Measurements from ENCODE around the gene GTPBP1. TPM values are rescaled to one million over a fixed set of nuclear protein-coding genes. Genes with fewer than 3 reads are reported as not detected.

GTPBP1 gene
- polyA plus RNA-seq, 3 donors from 2014 or later = 13.0 to 35.5 (median 15.4) TPM

DNA sequence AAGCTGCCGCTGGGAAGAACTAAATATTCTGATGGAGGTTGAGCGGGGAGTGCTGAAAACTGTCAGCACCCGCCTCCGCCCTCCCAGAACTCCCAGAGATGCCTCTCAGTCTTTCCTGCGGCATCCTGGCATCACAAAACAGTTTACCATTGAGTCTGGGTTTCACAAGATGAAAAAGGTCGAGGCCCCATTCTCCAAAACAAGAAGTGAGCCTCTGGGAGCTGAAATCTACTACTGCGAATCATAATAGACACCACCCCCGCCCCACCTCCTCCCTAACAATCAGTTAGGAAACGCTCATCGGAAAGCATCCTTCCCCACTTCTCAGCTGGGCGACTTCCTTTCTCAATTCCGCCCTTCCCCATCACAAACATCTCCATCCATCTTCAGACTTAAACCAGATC is 49.0 kb downstream of the GTPBP1 start:
- peak in 1 of 3 donors; percentile 34 for DNase-seq
- H3K36me3 Mint-ChIP-seq = peaks cover 30 to 43% (median 32%) of the 10 kb centered on the region in 3 donors
- H3K9me3 Mint-ChIP-seq = no peaks in the 10 kb centered on the region
- peak overlapping the region; percentile 98 to 100 (median 99) for H3K4me3 Mint-ChIP-seq
- peak overlapping the region; percentile 96 to 100 (median 99) for H3K27ac Mint-ChIP-seq
- H3K27me3 Mint-ChIP-seq (ENCODE audit: low read depth in 3 of 3) = peaks cover 20 to 32% (median 28%) of the 10 kb centered on the region in 3 donors
- H3K4me1 Mint-ChIP-seq = peaks cover 67 to 83% of the 10 kb centered on the region in 2 donors

DNA sequence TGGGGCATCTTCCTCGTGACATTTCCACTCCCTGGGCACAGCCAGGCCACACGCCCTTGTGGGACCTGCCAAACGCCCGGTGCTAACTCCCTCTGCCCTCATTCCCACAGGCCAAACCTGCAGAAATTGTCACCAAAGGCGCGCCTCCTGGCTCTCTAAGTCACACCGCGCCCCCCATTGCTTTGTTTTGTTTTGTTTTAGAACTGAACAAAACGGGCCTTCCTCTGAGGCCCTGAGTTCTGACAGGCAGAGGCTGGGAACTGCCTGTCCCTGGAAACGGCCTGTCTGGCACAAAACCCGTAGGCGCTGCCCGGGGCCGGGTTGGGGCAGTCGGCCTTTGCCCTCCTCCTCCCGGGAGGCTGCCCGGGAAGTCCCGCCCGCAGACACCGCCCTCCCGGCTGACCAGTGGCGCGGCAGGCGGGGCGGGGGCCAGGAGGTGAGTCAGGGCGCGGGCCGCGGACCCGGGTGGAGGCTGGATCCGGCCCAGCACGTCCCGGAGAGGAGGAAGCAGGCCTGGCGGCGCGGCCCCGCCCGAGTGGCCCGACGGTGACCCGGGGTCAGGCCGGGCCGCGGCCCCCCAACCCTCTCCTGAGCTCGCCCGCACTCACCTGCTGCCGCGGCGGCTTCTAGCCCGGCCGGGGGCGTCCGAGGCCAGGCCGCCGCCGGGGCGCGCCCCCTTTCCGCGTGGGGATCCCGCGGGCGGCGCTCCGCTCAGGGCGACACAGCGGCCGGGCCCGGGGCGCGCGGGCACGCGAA is 49.6 kb downstream of the GTPBP1 start:
- peaks cover 29 to 39% (median 30%) of the 10 kb centered on the region in 3 donors for H3K36me3 Mint-ChIP-seq
- peak overlapping the region; percentile 96 to 100 (median 99) for H3K27ac Mint-ChIP-seq
- H3K9me3 Mint-ChIP-seq = no peaks in the 10 kb centered on the region
- H3K4me1 Mint-ChIP-seq = peaks cover 63 to 81% of the 10 kb centered on the region in 2 donors
- peak overlapping the region; percentile 98 to 100 (median 99) for H3K4me3 Mint-ChIP-seq
- DNase-seq = peak; percentile 70 to 76 (median 75)
- H3K27me3 Mint-ChIP-seq (ENCODE audit: low read depth in 3 of 3) = peaks cover 16 to 28% (median 28%) of the 10 kb centered on the region in 3 donors

DNA sequence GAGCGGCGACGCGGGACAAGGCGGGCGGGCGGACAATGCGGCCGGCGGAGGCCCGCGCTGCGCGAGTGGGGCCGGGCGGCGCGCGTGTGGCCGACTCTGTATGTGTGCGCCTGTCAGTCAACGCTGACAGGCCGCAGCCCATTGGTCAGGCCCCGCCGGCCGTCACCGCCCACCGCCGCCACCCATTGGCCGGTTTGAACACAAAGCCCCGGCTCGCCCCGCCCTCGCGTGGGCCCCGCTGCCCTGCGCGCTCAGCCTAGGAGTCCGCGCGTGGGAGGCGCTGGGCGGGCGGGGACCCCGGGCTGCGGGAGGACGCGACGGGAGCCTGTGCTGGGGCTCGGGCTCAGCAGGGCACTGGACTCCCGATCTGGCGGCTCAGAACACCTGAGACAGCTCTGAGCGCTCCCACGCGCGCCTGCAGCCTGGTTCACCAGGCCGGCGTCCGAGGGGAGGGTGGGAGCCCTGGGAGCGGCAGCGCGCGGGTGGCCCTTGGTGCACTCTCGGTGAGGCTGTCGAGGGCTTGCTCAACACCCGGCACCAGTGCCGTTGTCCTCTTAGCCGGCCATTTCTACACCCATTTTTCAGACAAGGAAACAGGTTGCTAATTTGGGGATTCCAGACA is 50.3 kb downstream of the GTPBP1 start, which contains the start of gene SUN2:
Gene SUN2 (minus strand): TSS at position 88 of the 622 bp plus-strand sequence. CDS start 3,370 bp downstream, outside the sequence.
- Mint-ChIP-seq H3K9me3 (no peaks in the 10 kb centered on the region), H3K27me3 (ENCODE audit: low read depth in 3 of 3) (peaks cover 15 to 26% (median 26%) of the 10 kb centered on the region in 3 donors), H3K36me3 (peaks cover 27 to 37% (median 30%) of the 10 kb centered on the region in 3 donors), H3K4me1 (peaks cover 58 to 78% of the 10 kb centered on the region in 2 donors), H3K4me3 (peak within 1 kb of the TSS; percentile 98 to 100 (median 99)), H3K27ac (peak within 1 kb of the TSS; percentile 96 to 100 (median 99))
- peak; percentile 96 for DNase-seq

DNA sequence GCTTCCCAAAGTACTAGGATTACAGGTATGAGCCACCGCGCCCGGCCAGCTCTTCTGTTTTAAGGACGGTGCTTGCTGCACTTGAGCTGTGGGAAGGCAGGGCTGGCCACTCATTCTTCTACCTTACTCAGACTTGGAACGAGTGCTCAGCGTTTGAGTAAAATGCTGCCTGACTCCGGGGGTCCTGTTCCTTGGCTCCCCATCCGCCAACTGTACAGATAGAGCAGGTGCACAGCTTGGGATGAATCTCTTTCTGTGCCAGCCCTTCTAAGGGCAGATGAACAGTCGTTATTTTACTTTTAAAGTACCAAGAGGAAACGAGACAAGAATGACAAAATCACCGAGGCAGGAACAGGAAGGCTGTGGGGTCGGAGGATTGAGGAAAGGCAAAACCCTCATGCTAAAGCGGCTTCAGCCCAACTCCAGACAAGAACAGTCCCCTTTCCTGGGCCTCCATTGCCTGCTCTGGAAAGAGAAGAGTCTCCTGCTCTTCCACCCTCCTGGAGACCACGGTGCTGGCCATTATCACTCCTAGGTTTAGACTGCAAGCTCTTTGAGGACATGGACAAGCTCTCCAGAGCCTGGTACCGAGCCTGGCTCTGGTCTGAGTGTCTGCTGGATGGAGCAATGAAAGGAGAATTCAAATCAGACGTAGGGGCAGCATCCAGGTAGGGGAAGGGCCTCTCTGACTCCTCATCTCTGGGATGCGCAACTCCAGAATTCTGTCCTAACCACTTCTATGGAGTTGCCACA is 51.1 kb downstream of the GTPBP1 start:
- Mint-ChIP-seq H3K4me3 (peak overlapping the region; percentile 89 to 92 (median 92)), H3K36me3 (peaks cover 20 to 28% (median 25%) of the 10 kb centered on the region in 3 donors), H3K9me3 (no peaks in the 10 kb centered on the region), H3K4me1 (peaks cover 50 to 69% of the 10 kb centered on the region in 2 donors), H3K27ac (peak overlapping the region; percentile 78 to 96 (median 91)), H3K27me3 (ENCODE audit: low read depth in 3 of 3) (peaks cover 9 to 20% (median 18%) of the 10 kb centered on the region in 3 donors)
- DNase-seq = no peak

GRCh38 chr22:38757464-38757757 is 51.7 kb downstream of the GTPBP1 start:
- H3K4me3 Mint-ChIP-seq = peak overlapping the region; percentile 89 to 92 (median 92)

GRCh38 chr22:38758276-38758945 is 52.7 kb downstream of the GTPBP1 start:
- Mint-ChIP-seq H3K4me1 (peaks cover 35 to 54% of the 10 kb centered on the region in 2 donors), H3K27me3 (ENCODE audit: low read depth in 3 of 3) (peaks cover 1 to 12% (median 10%) of the 10 kb centered on the region in 3 donors), H3K4me3 (peak overlapping the region in 4 of 5 donors; percentile 10 to 55 (median 31)), H3K27ac (peak overlapping the region in 2 of 6 donors; percentile 24 to 85), H3K36me3 (peaks cover 8 to 16% (median 13%) of the 10 kb centered on the region in 3 donors), H3K9me3 (no peaks in the 10 kb centered on the region)
- no peak for DNase-seq

More at GRCh38 chr22:38757464-38757757, 51.7 kb downstream of the GTPBP1 start:
- Mint-ChIP-seq H3K27me3 (ENCODE audit: low read depth in 3 of 3) (peaks cover 5 to 15% (median 12%) of the 10 kb centered on the region in 3 donors), H3K9me3 (no peaks in the 10 kb centered on the region), H3K27ac (peak overlapping the region in 5 of 6 donors; percentile 78 to 96 (median 92)), H3K36me3 (peaks cover 14 to 23% (median 19%) of the 10 kb centered on the region in 3 donors), H3K4me1 (peaks cover 44 to 64% of the 10 kb centered on the region in 2 donors)
- DNase-seq = no peak

DNA sequence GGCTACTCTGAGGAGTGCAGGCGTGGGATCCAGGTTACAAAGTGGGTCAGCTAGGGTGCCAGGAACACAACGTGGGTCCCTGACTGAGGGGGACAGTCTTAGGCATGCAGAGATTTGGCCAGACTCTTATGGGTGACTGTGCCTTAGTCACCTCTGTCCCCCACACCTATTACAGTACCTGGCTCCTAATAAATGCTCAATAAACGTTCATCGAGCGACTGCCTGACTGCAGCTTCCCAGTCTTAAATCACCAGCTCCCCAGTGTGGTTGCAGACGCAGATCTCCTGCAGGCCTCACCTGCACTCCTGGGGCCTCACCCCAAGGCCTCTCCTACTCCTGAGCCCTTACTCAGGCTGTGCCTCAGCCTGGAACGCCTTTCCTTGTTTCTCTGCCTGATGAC is 53.3 kb downstream of the GTPBP1 start:
- DNase-seq = no peak
- Mint-ChIP-seq H3K27ac (peak overlapping the region in 1 of 6 donors; percentile 68), H3K36me3 (peaks cover 4 to 10% (median 7%) of the 10 kb centered on the region in 3 donors), H3K27me3 (ENCODE audit: low read depth in 3 of 3) (peaks cover 0 to 12% (median 4%) of the 10 kb centered on the region in 3 donors), H3K9me3 (no peaks in the 10 kb centered on the region), H3K4me1 (peaks cover 29 to 48% of the 10 kb centered on the region in 2 donors), H3K4me3 (no peak overlapping the region)

DNA sequence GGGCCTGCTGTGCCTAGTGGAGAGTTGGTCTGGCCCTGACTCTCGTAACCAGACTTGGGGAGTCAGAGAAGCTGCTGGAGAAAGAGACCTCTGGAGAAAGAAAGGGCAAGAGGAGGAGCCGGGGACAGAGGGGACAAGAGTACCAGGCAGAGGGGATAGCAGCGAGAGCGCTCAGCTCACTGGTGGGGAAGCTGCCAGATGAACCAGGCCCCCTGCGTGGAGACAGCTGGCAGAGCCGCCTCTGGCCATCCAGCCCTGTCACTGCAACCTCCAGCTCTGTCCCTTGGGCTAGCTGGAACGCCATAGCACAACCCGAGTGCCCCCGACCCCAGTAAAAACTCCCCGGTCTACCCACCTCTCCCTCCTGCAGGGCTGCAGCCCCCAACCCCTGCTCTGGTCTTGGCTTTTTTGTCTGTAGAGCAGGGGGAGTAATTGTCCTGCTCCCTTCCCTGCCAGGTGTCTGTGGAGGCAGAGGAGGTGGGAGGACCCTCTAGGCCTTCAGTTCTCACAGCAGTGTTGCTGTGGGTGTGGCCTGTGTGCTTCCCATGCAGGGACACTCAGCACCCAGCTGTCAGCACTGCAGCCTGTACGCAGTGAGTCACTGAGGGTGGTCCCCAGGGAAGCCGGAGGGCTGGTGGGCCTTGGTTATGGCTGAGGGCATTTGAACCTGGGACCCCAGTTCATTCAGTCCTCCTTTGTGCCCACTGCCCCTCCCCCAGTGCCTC is 54.9 kb downstream of the GTPBP1 start:
- peaks cover 0 to 1% (median 0%) of the 10 kb centered on the region in 3 donors for H3K27me3 Mint-ChIP-seq (ENCODE audit: low read depth in 3 of 3)
- no peaks in the 10 kb centered on the region for H3K36me3 Mint-ChIP-seq
- peak overlapping the region in 2 of 5 donors; percentile 6 to 43 for H3K4me3 Mint-ChIP-seq
- no peak for DNase-seq
- peak overlapping the region in 1 of 6 donors; percentile 79 for H3K27ac Mint-ChIP-seq
- H3K4me1 Mint-ChIP-seq = peaks cover 24 to 43% of the 10 kb centered on the region in 2 donors
- no peaks in the 10 kb centered on the region for H3K9me3 Mint-ChIP-seq

GRCh38 chr22:38761202-38762162 is 55.7 kb downstream of the GTPBP1 start:
- peak overlapping the region in 1 of 5 donors; percentile 26 for H3K4me3 Mint-ChIP-seq
- H3K4me1 Mint-ChIP-seq = peaks cover 23 to 41% of the 10 kb centered on the region in 2 donors
- peaks cover 0 to 1% (median 0%) of the 10 kb centered on the region in 3 donors for H3K27me3 Mint-ChIP-seq (ENCODE audit: low read depth in 3 of 3)
- DNase-seq = peak; percentile 32 to 47 (median 36)
- no peaks in the 10 kb centered on the region for H3K36me3 Mint-ChIP-seq
- no peak overlapping the region for H3K27ac Mint-ChIP-seq
- no peaks in the 10 kb centered on the region for H3K9me3 Mint-ChIP-seq

- H3K36me3 Mint-ChIP-seq = no peaks in the 10 kb centered on the region
- no peak overlapping the region for H3K27ac Mint-ChIP-seq
- no peak for DNase-seq
- no peaks in the 10 kb centered on the region for H3K9me3 Mint-ChIP-seq
- H3K4me3 Mint-ChIP-seq = no peak overlapping the region
- H3K27me3 Mint-ChIP-seq (ENCODE audit: low read depth in 3 of 3) = no peaks in the 10 kb centered on the region
- peaks cover 13 to 30% of the 10 kb centered on the region in 2 donors for H3K4me1 Mint-ChIP-seq
Observed at GRCh38 chr22:38762551-38762983, 56.8 kb downstream of the GTPBP1 start.

DNA sequence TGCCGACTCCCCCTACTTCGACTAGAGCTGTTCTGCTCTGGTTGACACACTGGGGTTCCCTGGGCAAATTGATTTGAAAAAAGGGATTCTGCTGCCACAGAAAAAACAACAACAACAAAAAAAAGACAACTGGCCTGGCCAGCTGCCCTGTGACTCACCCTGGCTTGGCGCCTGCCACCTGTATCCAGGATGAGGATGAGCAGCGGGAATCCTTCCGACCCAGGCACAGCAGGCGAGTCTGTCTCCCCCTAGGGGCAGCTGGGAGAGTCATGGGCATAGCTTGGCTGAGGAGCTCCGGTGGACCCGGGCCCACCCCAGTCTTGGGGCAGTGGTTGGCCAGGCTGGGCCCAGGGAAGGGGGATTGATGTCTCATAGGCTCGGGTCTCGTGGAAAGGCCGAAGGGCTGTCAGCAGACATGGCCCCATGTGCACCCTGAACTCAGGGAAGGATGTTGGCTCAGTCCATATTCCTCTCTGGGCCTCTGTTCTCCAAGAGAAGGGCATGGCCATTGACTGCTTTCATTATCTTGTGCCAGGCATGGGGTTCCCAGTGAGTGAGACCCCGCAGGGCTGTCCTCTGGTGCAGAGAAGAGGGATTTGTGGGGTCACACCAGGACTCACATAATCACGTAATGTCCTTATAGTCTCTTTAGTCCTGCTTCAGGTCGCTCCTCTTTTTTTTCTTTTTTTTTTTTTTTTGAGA is 60.5 kb downstream of the GTPBP1 start:
- H3K9me3 Mint-ChIP-seq = no peaks in the 10 kb centered on the region
- DNase-seq = peak; percentile 38 to 50 (median 45)
- peaks cover 0 to 1% (median 0%) of the 10 kb centered on the region in 3 donors for H3K27me3 Mint-ChIP-seq (ENCODE audit: low read depth in 3 of 3)
- H3K4me1 Mint-ChIP-seq = peaks cover 2 to 4% of the 10 kb centered on the region in 2 donors
- H3K36me3 Mint-ChIP-seq = no peaks in the 10 kb centered on the region
- no peak overlapping the region for H3K4me3 Mint-ChIP-seq
- peak overlapping the region in 1 of 6 donors; percentile 34 for H3K27ac Mint-ChIP-seq
